Measurements from ENCODE around the gene CYBC1. TPM values are rescaled to one million over a fixed set of nuclear protein-coding genes. Genes with fewer than 3 reads are reported as not detected.

The CYBC1 gene
- total and polyA plus RNA-seq, 9 of the 15 experiments (the other 6 are each of a cell fraction or from before 2014, with no cell fraction given) = 1.3 to 71.8 (median 49.9) TPM

DNA sequence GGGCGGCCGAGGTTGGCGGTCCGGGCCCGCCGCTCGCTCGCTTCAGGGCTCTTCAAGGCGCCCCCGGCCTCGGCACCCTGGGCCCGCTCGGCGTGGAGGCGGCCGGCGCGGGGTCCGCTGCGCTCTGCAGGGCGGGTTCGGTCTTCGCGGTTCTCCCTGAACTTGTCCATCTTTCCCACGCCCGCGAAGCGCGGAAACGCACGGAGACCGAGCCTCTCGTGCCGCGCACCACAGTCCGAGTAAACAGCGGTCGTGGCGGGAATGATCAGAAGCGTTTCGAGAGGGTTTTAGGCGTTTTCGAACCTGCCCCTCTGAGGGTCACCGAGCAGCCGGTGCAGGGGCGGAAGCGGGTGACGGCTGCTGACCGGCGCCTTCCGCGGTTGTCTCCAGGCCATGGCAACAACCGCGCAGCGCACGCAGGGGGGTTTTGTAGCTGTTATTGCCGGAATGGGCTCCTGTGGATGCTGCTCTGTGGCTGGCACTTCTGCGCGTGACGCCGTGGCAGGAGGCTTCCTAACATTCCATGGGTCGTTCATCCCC, 8.4 kb upstream of the CYBC1 start (continued):
- TF ChIP-seq, protein P1, sequence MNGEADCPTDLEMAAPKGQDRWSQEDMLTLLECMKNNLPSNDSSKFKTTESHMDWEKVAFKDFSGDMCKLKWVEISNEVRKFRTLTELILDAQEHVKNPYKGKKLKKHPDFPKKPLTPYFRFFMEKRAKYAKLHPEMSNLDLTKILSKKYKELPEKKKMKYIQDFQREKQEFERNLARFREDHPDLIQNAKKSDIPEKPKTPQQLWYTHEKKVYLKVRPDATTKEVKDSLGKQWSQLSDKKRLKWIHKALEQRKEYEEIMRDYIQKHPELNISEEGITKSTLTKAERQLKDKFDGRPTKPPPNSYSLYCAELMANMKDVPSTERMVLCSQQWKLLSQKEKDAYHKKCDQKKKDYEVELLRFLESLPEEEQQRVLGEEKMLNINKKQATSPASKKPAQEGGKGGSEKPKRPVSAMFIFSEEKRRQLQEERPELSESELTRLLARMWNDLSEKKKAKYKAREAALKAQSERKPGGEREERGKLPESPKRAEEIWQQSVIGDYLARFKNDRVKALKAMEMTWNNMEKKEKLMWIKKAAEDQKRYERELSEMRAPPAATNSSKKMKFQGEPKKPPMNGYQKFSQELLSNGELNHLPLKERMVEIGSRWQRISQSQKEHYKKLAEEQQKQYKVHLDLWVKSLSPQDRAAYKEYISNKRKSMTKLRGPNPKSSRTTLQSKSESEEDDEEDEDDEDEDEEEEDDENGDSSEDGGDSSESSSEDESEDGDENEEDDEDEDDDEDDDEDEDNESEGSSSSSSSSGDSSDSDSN (IDR thresholded peaks at IDR 0.05; ENCODE audit: borderline replicate concordance in 1 of 2, low read depth in 2 of 2, low read length in 2 of 2) = peak in 1 of 2 experiments; percentile 18; a peak in 1 of 4 replicates
- TF ChIP-seq KAT7 (CRISPR knock-in tag; IDR thresholded peaks at IDR 0.05; ENCODE audit: borderline replicate concordance) (peak; percentile 45; the same call in 1 of the 2 replicates), CHD1 (IDR thresholded peaks at IDR 0.05; ENCODE audit: low read length) (peak; percentile 57), CREM (IDR thresholded peaks at IDR 0.05; ENCODE audit: low read depth) (peak; percentile 8; the same call in 1 of the 2 replicates), FUS (optimal IDR thresholded peaks at IDR 0.05; ENCODE audit: low read depth, low read length) (peak; percentile 72), NONO (IDR thresholded peaks at IDR 0.05; ENCODE audit: low read depth in 2 of 2, low read length in 1 of 2) (peak in 1 of 2 experiments; percentile 7; a peak in 1 of 4 replicates), PURB (CRISPR knock-in tag; IDR thresholded peaks at IDR 0.05; ENCODE audit: low read depth) (no peak), STAG1 (CRISPR knock-in tag; IDR thresholded peaks at IDR 0.05; ENCODE audit: borderline replicate concordance) (0 out of 2 replicates have a peak, but pooled peaks have one; percentile 36), SIN3A (IDR thresholded peaks at IDR 0.05; ENCODE audit: borderline replicate concordance in 2 of 2, control insufficient read depth in 1 of 2, low read depth in 2 of 2, low read length in 2 of 2) (peak in 1 of 2 experiments; percentile 38; a peak in 1 of 4 replicates), MED1 (CRISPR knock-in tag; IDR thresholded peaks at IDR 0.05; ENCODE audit: borderline replicate concordance) (0 out of 2 replicates have a peak, but pooled peaks have one; percentile 46), ZFP36 (IDR thresholded peaks at IDR 0.05; ENCODE audit: low read depth, low read length, partially characterized antibody) (no peak)
- TF ChIP-seq, protein P2, sequence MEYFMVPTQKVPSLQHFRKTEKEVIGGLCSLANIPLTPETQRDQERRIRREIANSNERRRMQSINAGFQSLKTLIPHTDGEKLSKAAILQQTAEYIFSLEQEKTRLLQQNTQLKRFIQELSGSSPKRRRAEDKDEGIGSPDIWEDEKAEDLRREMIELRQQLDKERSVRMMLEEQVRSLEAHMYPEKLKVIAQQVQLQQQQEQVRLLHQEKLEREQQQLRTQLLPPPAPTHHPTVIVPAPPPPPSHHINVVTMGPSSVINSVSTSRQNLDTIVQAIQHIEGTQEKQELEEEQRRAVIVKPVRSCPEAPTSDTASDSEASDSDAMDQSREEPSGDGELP (CRISPR knock-in tag; IDR thresholded peaks at IDR 0.05; ENCODE audit: borderline replicate concordance) = 0 out of 2 replicates have a peak, but pooled peaks have one; percentile 8
- TF ChIP-seq, protein P3, sequence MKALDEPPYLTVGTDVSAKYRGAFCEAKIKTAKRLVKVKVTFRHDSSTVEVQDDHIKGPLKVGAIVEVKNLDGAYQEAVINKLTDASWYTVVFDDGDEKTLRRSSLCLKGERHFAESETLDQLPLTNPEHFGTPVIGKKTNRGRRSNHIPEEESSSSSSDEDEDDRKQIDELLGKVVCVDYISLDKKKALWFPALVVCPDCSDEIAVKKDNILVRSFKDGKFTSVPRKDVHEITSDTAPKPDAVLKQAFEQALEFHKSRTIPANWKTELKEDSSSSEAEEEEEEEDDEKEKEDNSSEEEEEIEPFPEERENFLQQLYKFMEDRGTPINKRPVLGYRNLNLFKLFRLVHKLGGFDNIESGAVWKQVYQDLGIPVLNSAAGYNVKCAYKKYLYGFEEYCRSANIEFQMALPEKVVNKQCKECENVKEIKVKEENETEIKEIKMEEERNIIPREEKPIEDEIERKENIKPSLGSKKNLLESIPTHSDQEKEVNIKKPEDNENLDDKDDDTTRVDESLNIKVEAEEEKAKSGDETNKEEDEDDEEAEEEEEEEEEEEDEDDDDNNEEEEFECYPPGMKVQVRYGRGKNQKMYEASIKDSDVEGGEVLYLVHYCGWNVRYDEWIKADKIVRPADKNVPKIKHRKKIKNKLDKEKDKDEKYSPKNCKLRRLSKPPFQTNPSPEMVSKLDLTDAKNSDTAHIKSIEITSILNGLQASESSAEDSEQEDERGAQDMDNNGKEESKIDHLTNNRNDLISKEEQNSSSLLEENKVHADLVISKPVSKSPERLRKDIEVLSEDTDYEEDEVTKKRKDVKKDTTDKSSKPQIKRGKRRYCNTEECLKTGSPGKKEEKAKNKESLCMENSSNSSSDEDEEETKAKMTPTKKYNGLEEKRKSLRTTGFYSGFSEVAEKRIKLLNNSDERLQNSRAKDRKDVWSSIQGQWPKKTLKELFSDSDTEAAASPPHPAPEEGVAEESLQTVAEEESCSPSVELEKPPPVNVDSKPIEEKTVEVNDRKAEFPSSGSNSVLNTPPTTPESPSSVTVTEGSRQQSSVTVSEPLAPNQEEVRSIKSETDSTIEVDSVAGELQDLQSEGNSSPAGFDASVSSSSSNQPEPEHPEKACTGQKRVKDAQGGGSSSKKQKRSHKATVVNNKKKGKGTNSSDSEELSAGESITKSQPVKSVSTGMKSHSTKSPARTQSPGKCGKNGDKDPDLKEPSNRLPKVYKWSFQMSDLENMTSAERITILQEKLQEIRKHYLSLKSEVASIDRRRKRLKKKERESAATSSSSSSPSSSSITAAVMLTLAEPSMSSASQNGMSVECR (CRISPR knock-in tag; IDR thresholded peaks at IDR 0.05) = 0 out of 2 replicates have a peak, but pooled peaks have one; percentile 5
- TF ChIP-seq, protein P4, sequence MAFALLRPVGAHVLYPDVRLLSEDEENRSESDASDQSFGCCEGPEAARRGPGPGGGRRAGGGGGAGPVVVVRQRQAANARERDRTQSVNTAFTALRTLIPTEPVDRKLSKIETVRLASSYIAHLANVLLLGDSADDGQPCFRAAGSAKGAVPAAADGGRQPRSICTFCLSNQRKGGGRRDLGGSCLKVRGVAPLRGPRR (CRISPR knock-in tag; IDR thresholded peaks at IDR 0.05) = no peak

Measured in K562 (cell line).